Mesothelial cell of epicardium (in vitro differentiated cells): ENCODE results near the gene TMEM82. TPM values are rescaled to one million over a fixed set of nuclear protein-coding genes. Genes with fewer than 3 reads are reported as not detected.

Experiments
- DNase-seq, 2 experiments: peaks; one replicate each; pipeline ENCODE4 v3.0.0; 2021; ENCODE audit warnings: low spot score in 2 of 2; ENCODE audit not compliant: unreplicated experiment in 2 of 2
- H3K27ac Mint-ChIP-seq: 2 replicates; pipeline ENCODE4 v1.8.0; 2021; ENCODE audit warnings: mixed read lengths
- H3K27me3 Mint-ChIP-seq: 2 replicates; pipeline ENCODE4 v1.8.0; 2021; ENCODE audit warnings: low read depth, mixed read lengths
- H3K36me3 Mint-ChIP-seq: 2 replicates; pipeline ENCODE4 v1.8.0; 2021; ENCODE audit warnings: mixed read lengths
- H3K4me1 Mint-ChIP-seq: 2 replicates; pipeline ENCODE4 v1.8.0; 2021; ENCODE audit warnings: mixed read lengths
- H3K4me3 Mint-ChIP-seq: 2 replicates; pipeline ENCODE4 v1.8.0; 2021; ENCODE audit warnings: mild to moderate bottlenecking, moderate library complexity, mixed read lengths
- H3K9me3 Mint-ChIP-seq: 2 replicates; pipeline ENCODE4 v1.8.0; 2021; ENCODE audit warnings: mixed read lengths
- CTCF ChIP-seq: fragments of 200-600 bp; sonication (generic); IDR thresholded peaks from one replicate; pipeline ENCODE4 v1.5.0; 2021; ENCODE audit warnings: antibody characterized with exemption; ENCODE audit not compliant: unreplicated experiment
- total RNA-seq: library from RNA; stranded (reverse); gene quantifications from 3 replicates; pipeline ENCODE4 v1.2.1, GENCODE V29; 2021

Gene TMEM82
- total RNA-seq, 1 donor from 2014 or later = not detected

GRCh38 chr1:15727021-15727420 lies 15.3 kb upstream of the TMEM82 start:
- no peak overlapping the region for H3K4me3 Mint-ChIP-seq

GRCh38 chr1:15727424-15727823 lies 14.9 kb upstream of the TMEM82 start:
- H3K27me3 Mint-ChIP-seq = no peaks in the 10 kb centered on the region
- no peaks in the 10 kb centered on the region for H3K9me3 Mint-ChIP-seq
- H3K36me3 Mint-ChIP-seq = peaks cover 23% of the 10 kb centered on the region
- TF ChIP-seq CTCF = no peak
- no peak overlapping the region for H3K4me3 Mint-ChIP-seq
- peaks cover 2% of the 10 kb centered on the region for H3K4me1 Mint-ChIP-seq
- DNase-seq = no peak
- no peak overlapping the region for H3K27ac Mint-ChIP-seq

More at GRCh38 chr1:15727021-15727420, 15.3 kb upstream of the TMEM82 start:
- no peaks in the 10 kb centered on the region for H3K27me3 Mint-ChIP-seq
- TF ChIP-seq CTCF = no peak
- peaks cover 2% of the 10 kb centered on the region for H3K4me1 Mint-ChIP-seq
- no peaks in the 10 kb centered on the region for H3K9me3 Mint-ChIP-seq
- no peak overlapping the region for H3K27ac Mint-ChIP-seq
- no peak for DNase-seq
- peaks cover 22% of the 10 kb centered on the region for H3K36me3 Mint-ChIP-seq

- H3K9me3 Mint-ChIP-seq = no peaks in the 10 kb centered on the region
Measured at GRCh38 chr1:15727866-15728534, 14.3 kb upstream of the TMEM82 start.

GRCh38 chr1:15728937-15729657 lies 13.2 kb upstream of the TMEM82 start:
- no peak for TF ChIP-seq CTCF
- H3K4me3 Mint-ChIP-seq = no peak overlapping the region
- peaks cover 19% of the 10 kb centered on the region for H3K36me3 Mint-ChIP-seq
- H3K27ac Mint-ChIP-seq = no peak overlapping the region
- H3K9me3 Mint-ChIP-seq = no peaks in the 10 kb centered on the region
- no peaks in the 10 kb centered on the region for H3K27me3 Mint-ChIP-seq
- DNase-seq = no peak
- no peaks in the 10 kb centered on the region for H3K4me1 Mint-ChIP-seq

More at GRCh38 chr1:15727866-15728534, 14.3 kb upstream of the TMEM82 start:
- H3K4me1 Mint-ChIP-seq = no peaks in the 10 kb centered on the region
- DNase-seq = no peak
- H3K27ac Mint-ChIP-seq = no peak overlapping the region
- TF ChIP-seq CTCF = no peak
- peaks cover 19% of the 10 kb centered on the region for H3K36me3 Mint-ChIP-seq
- no peaks in the 10 kb centered on the region for H3K27me3 Mint-ChIP-seq
- no peak overlapping the region for H3K4me3 Mint-ChIP-seq

GRCh38 chr1:15730423-15730822 lies 11.9 kb upstream of the TMEM82 start:
- H3K4me3 Mint-ChIP-seq = no peak overlapping the region
- H3K9me3 Mint-ChIP-seq = no peaks in the 10 kb centered on the region
- H3K36me3 Mint-ChIP-seq = peaks cover 16% of the 10 kb centered on the region
- no peaks in the 10 kb centered on the region for H3K27me3 Mint-ChIP-seq
- no peak overlapping the region for H3K27ac Mint-ChIP-seq
- no peak for DNase-seq
- no peak for TF ChIP-seq CTCF
- no peaks in the 10 kb centered on the region for H3K4me1 Mint-ChIP-seq
